HG03159 (cell line): ENCODE results near the gene HGS.
A peak's percentile ranks its signal among the peaks of the same experiment; 100 is the strongest.

ENCODE experiments used
- ATAC-seq: cut with Tn5 transposase; IDR thresholded peaks from one replicate; pipeline ENCODE4 v1.9.1; 2021; ENCODE audit warnings: mild to moderate bottlenecking, moderate library complexity; ENCODE audit not compliant: unreplicated experiment

Gene HGS

GRCh38 chr17:81702934-81703746, 19.3 kb downstream of the HGS start, which contains the start of gene MRPL12:
TSS of gene MRPL12 (plus strand) at chr17:81703367. CDS start at chr17:81703502, 135 bp downstream.
- ATAC-seq = peak; percentile 82

- ATAC-seq = no peak
These were observed 20.2 kb downstream of the HGS start for GRCh38 chr17:81703747-81704654.

- no peak for ATAC-seq
These were observed 21.9 kb downstream of the HGS start for GRCh38 chr17:81705518-81706231.

- ATAC-seq = no peak
These were observed 22.4 kb downstream of the HGS start for GRCh38 chr17:81706232-81706611.

GRCh38 chr17:81706757-81707624, 23.2 kb downstream of the HGS start:
- ATAC-seq = no peak

GRCh38 chr17:81707725-81708646, 24.2 kb downstream of the HGS start:
- ATAC-seq = no peak

GRCh38 chr17:81708739-81709185, 25.0 kb downstream of the HGS start:
- ATAC-seq = no peak

GRCh38 chr17:81710514-81711308, 26.9 kb downstream of the HGS start:
- ATAC-seq = no peak

GRCh38 chr17:81711814-81712467, 28.1 kb downstream of the HGS start, which contains the start of gene SLC25A10:
TSS of gene SLC25A10 (plus strand) at chr17:81712284. CDS start at chr17:81712427, 143 bp downstream.
- ATAC-seq = peak; percentile 69

- ATAC-seq = peak; percentile 10
These were observed 28.7 kb downstream of the HGS start for GRCh38 chr17:81712468-81713003.

GRCh38 chr17:81713004-81713555, 29.3 kb downstream of the HGS start:
- ATAC-seq = no peak

- ATAC-seq = no peak
These were observed 30.0 kb downstream of the HGS start for GRCh38 chr17:81713556-81714411.

- ATAC-seq = no peak
These were observed 30.7 kb downstream of the HGS start for GRCh38 chr17:81714412-81715106.

- ATAC-seq = no peak
These were observed 31.5 kb downstream of the HGS start for GRCh38 chr17:81715107-81715871.
